Fibroblast of lung (primary cell): ENCODE measurements around the gene SLC6A9.

Experiments
- EZH2 ChIP-seq: IDR thresholded peaks from 2 replicates; pipeline ENCODE4 v1.5.1; 2012; ENCODE audit warnings: low read length, control low read depth, mild to moderate bottlenecking; ENCODE audit errors: missing control alignments
- TF ChIP-seq, protein P1 (sequence below), 2 donors: IDR thresholded peaks in 1 of 2; conservative IDR thresholded peaks in 1 of 2; 1 replicate in 1 of 2; 2 replicates in 1 of 2; pipeline ENCODE4 v1.5.1; 2011 to 2012; ENCODE audit warnings: low read length in 2 of 2, control low read depth in 1 of 2, inconsistent platforms in 1 of 2, low read depth in 1 of 2, mild to moderate bottlenecking in 1 of 2

GRCh38 chr1:43991200-43991475 lies 40.1 kb downstream of the SLC6A9 start:
- TF ChIP-seq, protein P1, sequence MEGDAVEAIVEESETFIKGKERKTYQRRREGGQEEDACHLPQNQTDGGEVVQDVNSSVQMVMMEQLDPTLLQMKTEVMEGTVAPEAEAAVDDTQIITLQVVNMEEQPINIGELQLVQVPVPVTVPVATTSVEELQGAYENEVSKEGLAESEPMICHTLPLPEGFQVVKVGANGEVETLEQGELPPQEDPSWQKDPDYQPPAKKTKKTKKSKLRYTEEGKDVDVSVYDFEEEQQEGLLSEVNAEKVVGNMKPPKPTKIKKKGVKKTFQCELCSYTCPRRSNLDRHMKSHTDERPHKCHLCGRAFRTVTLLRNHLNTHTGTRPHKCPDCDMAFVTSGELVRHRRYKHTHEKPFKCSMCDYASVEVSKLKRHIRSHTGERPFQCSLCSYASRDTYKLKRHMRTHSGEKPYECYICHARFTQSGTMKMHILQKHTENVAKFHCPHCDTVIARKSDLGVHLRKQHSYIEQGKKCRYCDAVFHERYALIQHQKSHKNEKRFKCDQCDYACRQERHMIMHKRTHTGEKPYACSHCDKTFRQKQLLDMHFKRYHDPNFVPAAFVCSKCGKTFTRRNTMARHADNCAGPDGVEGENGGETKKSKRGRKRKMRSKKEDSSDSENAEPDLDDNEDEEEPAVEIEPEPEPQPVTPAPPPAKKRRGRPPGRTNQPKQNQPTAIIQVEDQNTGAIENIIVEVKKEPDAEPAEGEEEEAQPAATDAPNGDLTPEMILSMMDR (conservative IDR thresholded peaks at IDR 0.05 in 1 of 2, IDR thresholded peaks at IDR 0.05 in 1 of 2; ENCODE audit: low read depth in 1 of 2, low read length in 2 of 2) = no peak
- TF ChIP-seq EZH2 = no peak
